ENCODE data around the gene AHCYL1.

The AHCYL1 gene

GRCh38 chr1:110043016-110043415 is 58.5 kb downstream of the AHCYL1 start:
- DNase-seq: no peak

- no peak for DNase-seq
Measured at GRCh38 chr1:110047463-110047862, 62.9 kb downstream of the AHCYL1 start.

- no peak for DNase-seq
Measured at GRCh38 chr1:110048240-110048639, 63.7 kb downstream of the AHCYL1 start.

- no peak for DNase-seq
Measured at GRCh38 chr1:110048923-110049601, 64.5 kb downstream of the AHCYL1 start.

- DNase-seq: no peak
Measured at GRCh38 chr1:110049801-110050601, 65.4 kb downstream of the AHCYL1 start.

GRCh38 chr1:110050602-110051261 is 66.2 kb downstream of the AHCYL1 start:
- DNase-seq: no peak

- DNase-seq: no peak
Measured at GRCh38 chr1:110051262-110051648, 66.7 kb downstream of the AHCYL1 start.

GRCh38 chr1:110053552-110054428 is 69.2 kb downstream of the AHCYL1 start:
- peak; percentile 76 for DNase-seq

- DNase-seq: no peak
Measured at GRCh38 chr1:110055493-110056284, 71.1 kb downstream of the AHCYL1 start.

GRCh38 chr1:110056285-110056683 is 71.7 kb downstream of the AHCYL1 start:
- DNase-seq: no peak

- DNase-seq: no peak
Measured at GRCh38 chr1:110056776-110057175, 72.2 kb downstream of the AHCYL1 start.

GRCh38 chr1:110057963-110058518 is 73.5 kb downstream of the AHCYL1 start:
- DNase-seq: no peak

GRCh38 chr1:110058591-110058990 is 74.0 kb downstream of the AHCYL1 start:
- no peak for DNase-seq

GRCh38 chr1:110059133-110059863 is 74.7 kb downstream of the AHCYL1 start:
- DNase-seq: no peak

GRCh38 chr1:110060034-110060661 is 75.6 kb downstream of the AHCYL1 start:
- peak; percentile 79 for DNase-seq

GRCh38 chr1:110060662-110061060 is 76.1 kb downstream of the AHCYL1 start:
- DNase-seq: no peak

- DNase-seq: no peak
Measured at GRCh38 chr1:110061341-110061740, 76.8 kb downstream of the AHCYL1 start.

- no peak for DNase-seq
Measured at GRCh38 chr1:110062612-110063011, 78.0 kb downstream of the AHCYL1 start.

GRCh38 chr1:110063781-110064180 is 79.2 kb downstream of the AHCYL1 start:
- no peak for DNase-seq

- no peak for DNase-seq
Measured at GRCh38 chr1:110064576-110065337, 80.2 kb downstream of the AHCYL1 start.
